GM12872 (cell line): ENCODE measurements around the gene KNCN.

ENCODE experiments used
- CTCF ChIP-seq: IDR thresholded peaks from 3 replicates; pipeline ENCODE4 v1.5.1; 2011; ENCODE audit warnings: low read depth, mild to moderate bottlenecking, low read length, moderate library complexity; ENCODE audit not compliant: insufficient read depth

Gene KNCN

GRCh38 chr1:46577671-46578070, 26.2 kb upstream of the KNCN start:
- TF ChIP-seq CTCF, result no peak

- TF ChIP-seq CTCF, result no peak
Measured at GRCh38 chr1:46576596-46576995, 25.1 kb upstream of the KNCN start.

- TF ChIP-seq CTCF, result no peak
Measured at GRCh38 chr1:46575778-46576177, 24.3 kb upstream of the KNCN start.

GRCh38 chr1:46575300-46575699, 23.9 kb upstream of the KNCN start:
- TF ChIP-seq CTCF, result no peak

- TF ChIP-seq CTCF, result no peak
Measured at GRCh38 chr1:46571691-46572225, 20.3 kb upstream of the KNCN start.

GRCh38 chr1:46569884-46570725, 18.7 kb upstream of the KNCN start:
- TF ChIP-seq CTCF, result no peak

GRCh38 chr1:46569116-46569515, 17.7 kb upstream of the KNCN start:
- no peak for TF ChIP-seq CTCF
